A204.1 (cell line): ENCODE results near the gene DHRS3.

Experiments
- FAIRE-seq: peaks from 2 replicates; lab custom pipeline; 2012; peaks lifted over from hg19 to GRCh38; lab: Jason Lieb, UNC

The DHRS3 gene

DNA sequence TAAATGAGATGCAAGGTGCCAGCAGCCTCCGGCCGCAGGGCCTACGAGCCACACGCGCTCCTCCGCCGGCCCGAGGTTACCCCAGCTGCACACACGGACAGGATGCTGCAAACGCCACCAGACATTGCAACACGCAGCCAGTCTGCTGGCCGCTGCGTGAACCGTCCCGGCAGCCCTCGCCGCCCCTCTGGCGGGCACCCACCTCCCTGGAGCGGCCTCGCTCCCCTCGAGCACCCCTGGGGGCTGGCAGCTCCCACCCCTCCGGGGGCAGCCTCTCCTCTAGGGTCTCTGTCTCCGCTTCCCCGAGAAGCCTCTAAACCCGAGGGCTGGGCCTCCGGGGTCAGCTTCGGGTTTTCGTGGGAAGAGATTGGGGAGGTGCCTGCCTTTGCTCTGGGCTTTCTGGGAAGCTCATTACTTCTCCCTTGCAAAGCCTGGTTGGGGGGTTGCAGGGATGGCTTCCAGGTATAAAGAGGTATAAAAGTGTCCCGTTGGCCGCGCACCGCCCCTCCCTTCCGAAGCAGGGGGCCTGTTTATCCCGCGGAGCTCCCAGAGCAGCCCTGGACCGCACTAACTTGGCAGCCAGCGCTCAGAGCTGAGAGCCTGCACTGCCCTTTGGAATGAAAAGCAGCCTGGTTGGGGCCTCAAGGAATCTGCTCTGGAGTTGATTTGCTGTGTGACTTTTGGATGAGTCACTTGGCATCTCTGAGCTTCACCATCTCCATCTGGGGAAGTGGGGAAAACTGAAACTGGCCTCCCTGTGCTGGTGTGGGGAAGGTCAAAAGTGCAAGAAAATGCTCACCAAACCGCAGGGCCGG, 21.8 kb downstream of the DHRS3 start:
- no peak for FAIRE-seq

- FAIRE-seq = no peak
These were observed 22.3 kb downstream of the DHRS3 start for GRCh38 chr1:12595757-12596006.

GRCh38 chr1:12594966-12595756, 22.8 kb downstream of the DHRS3 start:
- FAIRE-seq = no peak

- no peak for FAIRE-seq
These were observed 23.5 kb downstream of the DHRS3 start for GRCh38 chr1:12594490-12594889.

DNA sequence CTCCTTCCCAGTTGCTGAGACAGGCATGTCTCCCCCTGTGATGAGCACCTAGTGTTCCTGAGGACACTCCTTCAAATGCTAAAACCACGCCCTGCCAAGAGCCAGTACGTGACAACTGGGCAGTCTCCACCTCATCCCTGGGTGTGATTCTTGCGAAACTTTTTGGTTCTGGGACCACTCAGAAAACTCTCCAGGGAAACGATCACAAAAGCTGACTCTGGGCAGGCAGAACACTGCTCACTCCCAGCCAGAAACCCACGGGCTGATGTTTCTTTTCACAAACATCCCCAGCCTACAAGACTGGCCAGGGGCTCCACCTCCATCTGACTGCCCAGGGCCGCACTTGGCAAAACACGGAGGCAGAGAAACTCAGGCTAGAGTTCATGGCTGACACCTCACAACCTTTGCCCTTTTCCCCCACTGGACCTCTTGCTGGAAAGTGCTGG, 24.4 kb downstream of the DHRS3 start:
- no peak for FAIRE-seq

GRCh38 chr1:12592496-12592895, 25.5 kb downstream of the DHRS3 start:
- no peak for FAIRE-seq

- no peak for FAIRE-seq
These were observed 26.6 kb downstream of the DHRS3 start for GRCh38 chr1:12591267-12591938.

- no peak for FAIRE-seq
These were observed 29.3 kb downstream of the DHRS3 start for GRCh38 chr1:12588695-12589094.

DNA sequence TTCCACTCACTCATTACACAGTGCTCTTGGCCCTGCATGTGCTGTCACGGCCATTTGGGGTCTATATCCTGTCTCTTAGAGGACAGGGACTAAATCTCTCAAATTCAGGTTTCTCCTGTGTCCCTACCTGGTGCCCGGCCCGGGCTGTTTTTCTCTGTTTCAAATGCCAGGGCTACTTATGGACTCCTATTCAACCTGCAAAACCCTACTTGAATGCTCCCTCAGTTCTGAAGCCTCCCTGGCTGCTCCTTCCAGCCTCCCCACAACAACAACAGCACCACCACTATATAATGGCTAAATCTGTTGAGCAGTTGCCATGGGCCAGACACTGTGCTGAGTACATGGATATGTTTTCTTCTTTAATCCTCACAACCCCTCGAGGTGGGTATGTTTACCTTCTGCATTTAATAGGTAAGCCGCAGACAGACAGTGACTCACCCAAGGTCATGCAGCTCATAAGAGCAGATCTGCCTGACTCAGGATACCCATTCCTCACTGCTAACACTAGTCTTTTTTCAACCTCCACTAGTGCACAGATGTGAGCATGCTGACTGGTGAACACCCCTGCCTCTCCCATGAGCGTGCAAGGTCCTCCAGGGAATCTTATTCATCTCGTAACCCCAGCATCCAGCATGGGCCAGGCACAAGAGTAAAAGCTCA, 29.9 kb downstream of the DHRS3 start:
- FAIRE-seq = no peak

- FAIRE-seq = no peak
These were observed 31.8 kb downstream of the DHRS3 start for GRCh38 chr1:12585951-12586942.

- no peak for FAIRE-seq
These were observed 32.5 kb downstream of the DHRS3 start for GRCh38 chr1:12585536-12585935.

GRCh38 chr1:12584900-12585525, 33.0 kb downstream of the DHRS3 start:
- no peak for FAIRE-seq

DNA sequence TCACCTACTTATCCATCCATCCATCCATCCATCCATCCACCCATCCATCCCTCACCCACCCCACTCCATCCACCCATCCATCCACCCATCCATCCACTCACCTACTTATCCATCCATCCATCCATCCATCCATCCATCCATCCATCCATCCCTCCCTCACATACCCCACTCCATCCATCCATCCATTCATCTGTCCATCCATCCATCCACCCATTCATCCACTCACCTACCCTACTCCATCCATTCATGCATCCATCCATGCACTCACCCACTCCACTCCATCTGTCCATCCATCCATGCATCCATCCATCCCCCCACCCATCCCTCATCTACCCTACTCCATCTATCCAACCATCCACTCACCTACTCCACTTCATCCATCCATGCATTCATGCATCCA, 34.5 kb downstream of the DHRS3 start:
- no peak for FAIRE-seq

- no peak for FAIRE-seq
These were observed 35.4 kb downstream of the DHRS3 start for GRCh38 chr1:12582649-12583048.

GRCh38 chr1:12581179-12581578, 36.8 kb downstream of the DHRS3 start:
- no peak for FAIRE-seq

- FAIRE-seq = no peak
These were observed 37.7 kb downstream of the DHRS3 start for GRCh38 chr1:12580054-12580887.

GRCh38 chr1:12578860-12579422, 39.1 kb downstream of the DHRS3 start:
- FAIRE-seq = no peak

- no peak for FAIRE-seq
These were observed 41.0 kb downstream of the DHRS3 start for GRCh38 chr1:12577020-12577419.

- FAIRE-seq = no peak
These were observed 43.3 kb downstream of the DHRS3 start for GRCh38 chr1:12574757-12575139.
